Activated CD4-positive, alpha-beta T cell treated with anti-CD3 and anti-CD28 coated beads for 36 hours (primary cell): ENCODE measurements around the gene SRGN. TPM values are rescaled to one million over a fixed set of nuclear protein-coding genes. Genes with fewer than 3 reads are reported as not detected.

Experiments
- ATAC-seq: fragments of 200-7000 bp; cut with Tn5 transposase; one replicate; pipeline ENCODE4 v1.10.0; 2021; ENCODE audit warnings: mild to moderate bottlenecking, moderate library complexity
- CTCF ChIA-PET: fragments of 350-600 bp; sonication (Branson Sonifier 250); formaldehyde crosslinking; loops from one replicate; lab custom pipeline; 2021; ENCODE audit warnings: antibody characterized with exemption; lab: Charles Lee
- POLR2A ChIA-PET: fragments of 350-600 bp; sonication (Branson Sonifier 250); formaldehyde crosslinking; loops from one replicate; lab custom pipeline; 2021; ENCODE audit warnings: antibody characterized with exemption, inconsistent platforms; lab: Charles Lee
- DNase-seq: peaks from one replicate; pipeline ENCODE4 v3.0.0-alpha.2; 2020
- H3K27ac Mint-ChIP-seq: one replicate; pipeline ENCODE4 v1.8.0; 2021; ENCODE audit warnings: mixed read lengths
- H3K27me3 Mint-ChIP-seq: one replicate; pipeline ENCODE4 v1.8.0; 2021; ENCODE audit warnings: mixed read lengths
- H3K36me3 Mint-ChIP-seq: one replicate; pipeline ENCODE4 v1.8.0; 2021; ENCODE audit warnings: low read depth, mixed read lengths
- H3K4me1 Mint-ChIP-seq: one replicate; pipeline ENCODE4 v1.8.0; 2021; ENCODE audit warnings: mixed read lengths
- H3K4me3 Mint-ChIP-seq: one replicate; pipeline ENCODE4 v1.8.0; 2021; ENCODE audit warnings: mild to moderate bottlenecking, moderate library complexity, mixed read lengths
- H3K9me3 Mint-ChIP-seq: one replicate; pipeline ENCODE4 v1.8.0; 2021; ENCODE audit warnings: low read depth, mixed read lengths
- intact Hi-C, 2 experiments: fragments of 100-400 bp; cut with DNase I in 1 of 2; cut with micrococcal nuclease in 1 of 2; formaldehyde crosslinking; loops; one replicate each; pipeline versions ENCODE4 v1.14.2 to v1.15.1; 2022 to 2024; cut with DNase I, micrococcal nuclease
- total RNA-seq, 2 experiments: library from RNA; stranded (reverse); gene quantifications; one replicate each; pipeline ENCODE4 v1.2.3, GENCODE V29; 2021

Gene SRGN
- total RNA-seq, 2 experiments from 2014 or later, result 375 to 400 TPM

DNA sequence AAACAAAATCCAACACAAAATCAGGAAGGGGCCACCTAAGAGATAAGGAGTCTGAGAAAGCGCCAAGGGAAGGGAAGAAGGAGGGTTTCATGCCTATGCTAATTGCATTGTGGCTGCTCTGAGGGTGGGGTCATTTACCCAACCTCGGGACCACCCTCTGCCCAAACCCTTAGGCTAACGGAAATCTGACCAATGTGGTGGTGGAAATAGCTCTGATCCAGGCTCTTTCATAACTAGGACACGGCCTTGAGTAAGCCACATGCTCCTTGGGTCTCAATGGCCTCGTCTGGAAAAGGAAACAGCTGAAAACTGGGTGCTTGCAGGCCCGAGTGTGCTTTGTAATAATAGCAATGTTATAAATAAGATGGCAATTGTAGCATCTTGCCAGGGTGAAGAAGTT, 14.9 kb upstream of the SRGN start:
- CTCF ChIA-PET, result interaction anchor here (0.5 to 1.4 kb wide), 3 partner anchors 15 to 67 kb away, joined by 3 to 4 read pairs (median 3); partner anchors contain the start of gene SRGN

DNA sequence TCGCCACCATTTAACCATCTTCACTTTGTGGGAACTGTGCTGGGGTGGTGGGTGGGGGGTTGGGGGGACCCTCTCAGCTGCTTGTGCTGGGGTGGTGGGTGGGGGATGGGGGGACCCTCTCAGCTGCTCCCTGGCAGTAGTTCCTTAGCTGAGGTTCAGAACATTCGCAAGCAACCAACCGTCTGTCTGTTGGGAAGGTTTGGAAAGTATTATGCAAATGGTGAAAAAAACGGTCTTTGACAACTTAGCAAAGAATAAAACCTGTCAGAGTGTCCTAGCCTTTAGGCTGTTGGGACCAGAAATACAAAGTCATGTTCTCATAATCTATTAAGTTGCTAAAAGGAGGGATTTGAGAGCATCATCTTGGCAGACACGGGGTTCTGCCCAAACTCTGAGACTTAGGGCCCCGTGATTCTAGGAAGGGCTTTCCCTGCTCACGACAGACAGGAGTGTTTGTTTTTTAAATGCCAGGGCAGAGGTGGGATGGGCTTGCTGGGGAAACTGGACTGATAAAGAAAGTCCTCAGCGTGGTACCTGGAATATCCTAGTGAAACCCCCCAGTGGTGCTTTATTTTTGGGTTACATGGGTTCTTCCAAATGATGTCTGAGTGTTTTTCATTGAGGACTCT, 14.1 kb upstream of the SRGN start:
- no peaks in the 10 kb centered on the region for H3K9me3 Mint-ChIP-seq
- ATAC-seq (no peak), DNase-seq (no peak)
- ChIA-PET CTCF (interaction anchor here (0.5 kb wide), 1 partner anchor 14 kb away, joined by 3 read pairs; the partner anchor contains the start of gene SRGN), POLR2A (no interaction called here)
- H3K27ac Mint-ChIP-seq, result no peak overlapping the region
- peaks cover 7% of the 10 kb centered on the region for H3K4me1 Mint-ChIP-seq
- intact Hi-C loops, result no loop called here
- H3K27me3 Mint-ChIP-seq, result no peaks in the 10 kb centered on the region
- no peaks in the 10 kb centered on the region for H3K36me3 Mint-ChIP-seq
- no peak overlapping the region for H3K4me3 Mint-ChIP-seq

More for the DNA sequence above, 14.9 kb upstream of the SRGN start:
- no peak overlapping the region for H3K27ac Mint-ChIP-seq
- no peak for ATAC-seq
- no peak for DNase-seq
- H3K27me3 Mint-ChIP-seq, result no peaks in the 10 kb centered on the region
- no peak overlapping the region for H3K4me3 Mint-ChIP-seq
- no peaks in the 10 kb centered on the region for H3K36me3 Mint-ChIP-seq
- intact Hi-C loops, result no loop called here
- no peaks in the 10 kb centered on the region for H3K9me3 Mint-ChIP-seq
- POLR2A ChIA-PET, result no interaction called here
- peaks cover 7% of the 10 kb centered on the region for H3K4me1 Mint-ChIP-seq

DNA sequence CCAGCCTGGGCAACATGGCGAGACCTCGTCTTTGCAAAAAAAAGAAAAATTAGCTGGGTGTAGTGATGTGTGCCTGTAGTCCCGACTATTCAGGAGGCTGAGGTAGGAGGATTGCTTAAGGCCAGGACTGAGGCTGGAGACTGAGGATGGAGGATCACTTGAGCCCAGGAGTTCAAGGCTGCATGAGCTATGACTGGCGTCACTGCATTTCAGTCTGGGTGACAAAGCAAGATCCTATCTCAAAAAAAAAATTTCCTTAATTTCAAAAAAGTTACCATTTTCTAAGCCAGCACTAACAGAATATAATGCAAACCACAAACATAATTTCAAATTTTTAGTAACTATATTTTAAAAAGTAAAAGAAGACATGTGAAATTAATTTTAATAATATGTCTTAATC, 13.4 kb upstream of the SRGN start:
- intact Hi-C loops, result no loop called here
- Mint-ChIP-seq H3K27me3 (no peaks in the 10 kb centered on the region), H3K9me3 (no peaks in the 10 kb centered on the region), H3K4me1 (peaks cover 7% of the 10 kb centered on the region), H3K4me3 (no peak overlapping the region), H3K36me3 (no peaks in the 10 kb centered on the region), H3K27ac (no peak overlapping the region)
- DNase-seq (no peak), ATAC-seq (no peak)
- ChIA-PET CTCF (no interaction called here), POLR2A (no interaction called here)

DNA sequence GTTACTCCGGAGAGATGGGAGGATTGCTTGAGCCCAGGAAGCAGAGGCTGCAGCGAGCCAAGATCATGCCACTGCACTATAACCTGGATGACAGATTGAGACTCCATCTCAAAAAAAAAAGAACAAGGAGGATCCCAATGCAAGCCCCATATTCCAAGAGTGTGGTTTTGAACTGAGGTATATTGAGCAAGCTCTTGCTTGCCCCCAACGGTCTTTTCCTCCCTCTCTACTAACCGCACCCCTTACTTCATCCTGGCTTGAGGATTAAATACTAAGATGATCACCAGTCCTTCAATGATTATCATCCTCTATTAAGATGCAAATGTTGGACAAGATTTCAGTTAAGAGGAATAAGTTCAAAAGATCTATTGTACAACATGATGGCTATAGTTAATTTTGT, 12.5 kb upstream of the SRGN start:
- no peaks in the 10 kb centered on the region for H3K27me3 Mint-ChIP-seq
- H3K36me3 Mint-ChIP-seq, result no peaks in the 10 kb centered on the region
- POLR2A ChIA-PET, result no interaction called here
- H3K9me3 Mint-ChIP-seq, result no peaks in the 10 kb centered on the region
- no peak for DNase-seq
- H3K27ac Mint-ChIP-seq, result no peak overlapping the region
- CTCF ChIA-PET, result interaction anchor here (1.4 kb wide), 1 partner anchor 10 kb away, joined by 5 read pairs; no protein-coding TSS in a partner anchor
- H3K4me3 Mint-ChIP-seq, result no peak overlapping the region
- no peak for ATAC-seq
- H3K4me1 Mint-ChIP-seq, result peaks cover 7% of the 10 kb centered on the region
- intact Hi-C loops, result no loop called here

DNA sequence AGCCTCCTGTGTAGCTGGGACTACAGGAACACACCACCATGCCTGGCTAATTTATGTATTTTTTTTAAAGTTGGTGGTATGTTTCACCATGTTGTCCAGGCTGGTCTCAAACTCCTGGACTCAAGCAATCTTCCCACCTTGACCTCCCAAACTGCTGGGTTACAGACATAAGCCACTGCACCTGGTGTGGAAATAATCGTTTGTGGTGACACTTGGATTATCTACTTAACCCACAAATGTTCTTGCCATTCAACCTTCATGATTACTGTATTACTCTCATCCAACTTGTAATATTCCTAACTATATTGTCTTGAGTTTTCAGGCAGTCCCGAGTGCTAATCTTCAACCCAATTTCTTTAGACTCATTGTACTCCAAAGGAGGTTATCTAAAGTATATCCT, 9.6 kb upstream of the SRGN start:
- H3K27ac Mint-ChIP-seq, result no peak overlapping the region
- intact Hi-C loops, result no loop called here
- no peaks in the 10 kb centered on the region for H3K36me3 Mint-ChIP-seq
- no peak overlapping the region for H3K4me3 Mint-ChIP-seq
- ATAC-seq, result no peak
- H3K4me1 Mint-ChIP-seq, result peaks cover 4% of the 10 kb centered on the region
- CTCF ChIA-PET, result no interaction called here
- no peaks in the 10 kb centered on the region for H3K9me3 Mint-ChIP-seq
- DNase-seq, result no peak
- POLR2A ChIA-PET, result interaction anchor here (0.7 kb wide), 1 partner anchor 8 kb away, joined by 3 read pairs; no protein-coding TSS in a partner anchor
- no peaks in the 10 kb centered on the region for H3K27me3 Mint-ChIP-seq

DNA sequence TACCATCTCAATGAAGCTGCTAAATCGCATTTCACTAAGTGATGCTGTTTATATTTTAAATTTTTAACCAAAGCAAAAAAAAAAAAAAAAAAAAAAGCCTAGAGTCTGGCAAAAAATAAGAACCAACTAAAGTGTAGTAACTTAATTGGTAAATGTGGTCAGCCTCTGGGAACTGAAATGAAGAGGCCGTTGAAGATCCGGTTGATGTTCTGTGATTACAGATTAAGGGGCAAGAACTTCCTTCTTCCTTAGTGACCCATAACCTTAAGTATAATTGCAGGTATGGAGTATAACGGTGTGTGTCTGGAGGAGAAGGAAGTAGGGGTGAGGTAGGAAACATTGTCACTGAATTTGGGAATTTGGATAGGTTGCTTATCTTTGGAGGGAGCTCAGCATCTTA, 7.7 kb upstream of the SRGN start:
- DNase-seq (no peak), ATAC-seq (no peak)
- intact Hi-C loops, result no loop called here
- Mint-ChIP-seq H3K36me3 (no peaks in the 10 kb centered on the region), H3K9me3 (no peaks in the 10 kb centered on the region), H3K27me3 (no peaks in the 10 kb centered on the region), H3K4me3 (no peak overlapping the region), H3K27ac (no peak overlapping the region), H3K4me1 (peaks cover 6% of the 10 kb centered on the region)
- POLR2A ChIA-PET, result no interaction called here
- CTCF ChIA-PET, result interaction anchor here (0.6 to 1.2 kb wide), 4 partner anchors 21 to 92 kb away, joined by 3 to 4 read pairs (median 3); no protein-coding TSS in a partner anchor

DNA sequence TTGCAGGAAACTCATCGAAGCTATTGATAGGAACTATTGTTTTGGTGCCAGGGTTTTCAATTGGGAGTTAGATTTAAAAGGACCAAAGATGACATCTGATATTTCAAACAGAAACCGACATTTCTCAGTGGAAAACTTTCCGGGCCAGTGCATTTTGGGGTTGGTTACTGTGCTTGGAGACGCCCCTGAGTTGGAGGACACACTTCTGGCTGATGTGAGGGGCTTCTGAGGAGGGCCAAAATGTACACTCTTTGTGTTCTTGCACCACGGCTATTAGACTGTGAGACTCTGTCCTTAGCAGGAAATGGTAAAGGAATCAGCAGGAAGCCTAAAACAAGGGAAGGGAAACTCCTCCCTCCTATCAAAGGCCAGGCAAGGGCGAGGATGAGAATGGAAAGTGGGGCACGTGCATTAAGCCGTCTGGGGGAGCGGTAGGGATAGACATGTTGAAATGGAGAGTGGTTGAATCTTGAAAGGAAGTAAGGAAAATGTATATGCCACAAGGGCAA, 1.8 kb upstream of the SRGN start:
- Mint-ChIP-seq H3K27me3 (no peaks in the 10 kb centered on the region), H3K27ac (peak overlapping the region; percentile 97), H3K9me3 (no peaks in the 10 kb centered on the region), H3K4me1 (peaks cover 40% of the 10 kb centered on the region), H3K4me3 (peak overlapping the region; percentile 68), H3K36me3 (peaks cover 28% of the 10 kb centered on the region)
- ChIA-PET POLR2A (interaction anchor here (0.7 to 2.5 kb wide), 2 partner anchors 21 to 23 kb away, joined by 3 to 54 read pairs; no protein-coding TSS in a partner anchor), CTCF (interaction anchor here (1.4 to 3.2 kb wide), 3 partner anchors 20 to 80 kb away, joined by 3 to 25 read pairs (median 22); no protein-coding TSS in a partner anchor)
- no peak for ATAC-seq
- intact Hi-C loops, result no loop called here
- DNase-seq, result peak; percentile 19

DNA sequence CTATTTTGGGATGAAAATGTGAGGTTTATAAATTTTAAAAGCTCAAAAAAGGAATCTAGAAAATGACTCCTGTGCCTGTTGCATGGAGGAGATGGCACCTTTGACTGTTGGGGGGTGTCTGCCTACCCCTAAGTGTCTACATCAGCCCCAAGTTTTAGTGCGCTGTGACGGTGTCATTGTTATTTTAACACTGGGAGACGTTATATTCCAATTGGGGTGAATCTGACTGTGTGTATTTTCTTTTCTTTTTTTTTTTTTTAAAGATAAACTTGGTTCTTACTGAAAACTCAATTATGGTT, 517 bp downstream of the SRGN start:
- peaks cover 41% of the 10 kb centered on the region for H3K36me3 Mint-ChIP-seq
- peak overlapping the region; percentile 99 for H3K27ac Mint-ChIP-seq
- H3K4me1 Mint-ChIP-seq, result peaks cover 61% of the 10 kb centered on the region
- peak; percentile 46 for DNase-seq
- ChIA-PET POLR2A (interaction anchor here (0.8 to 2.5 kb wide), 6 partner anchors 23 to 44 kb away, joined by 3 to 54 read pairs (median 5); no protein-coding TSS in a partner anchor), CTCF (interaction anchor here (0.8 to 2.2 kb wide), 5 partner anchors 15 to 95 kb away, joined by 3 to 22 read pairs (median 4); no protein-coding TSS in a partner anchor)
- no peak for ATAC-seq
- no peaks in the 10 kb centered on the region for H3K27me3 Mint-ChIP-seq
- H3K4me3 Mint-ChIP-seq, result peak overlapping the region; percentile 86
- intact Hi-C loops, result loop anchor here in 1 of 2 experiments (2.0 kb wide), 1 partner anchor 230 kb away; no protein-coding TSS in a partner anchor
- H3K9me3 Mint-ChIP-seq, result no peaks in the 10 kb centered on the region

DNA sequence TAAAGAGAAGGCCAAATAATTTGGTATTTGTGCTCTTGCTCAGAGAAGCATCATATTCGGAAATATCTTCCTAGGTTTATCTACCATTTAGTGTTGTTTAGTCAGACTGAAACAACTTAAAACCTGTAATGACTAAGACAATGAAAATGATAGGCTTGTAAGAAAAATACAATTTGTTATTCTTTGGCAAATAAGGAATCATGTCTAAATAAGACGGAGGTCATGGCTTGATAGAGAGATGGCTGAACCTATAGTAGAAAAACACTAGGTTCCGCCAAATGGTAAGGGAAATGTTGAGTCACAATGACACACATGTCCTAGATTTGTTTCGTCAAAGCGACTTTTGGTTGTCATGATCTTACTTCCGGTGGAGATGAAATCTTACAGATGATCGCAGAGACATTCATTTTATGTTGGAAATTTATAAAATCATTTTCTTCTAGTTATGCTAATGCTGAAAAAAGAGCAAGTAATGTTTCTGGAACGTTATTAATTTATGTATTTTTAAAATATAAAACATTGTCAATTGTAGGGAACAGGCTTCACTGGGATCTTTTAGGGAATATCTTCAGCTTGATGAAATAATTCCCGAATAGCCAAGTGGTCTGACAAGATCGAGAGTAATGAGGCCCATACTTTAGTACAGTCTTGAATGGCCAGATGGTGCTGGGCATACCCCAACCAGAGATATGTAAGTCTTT, 1.0 kb downstream of the SRGN start:
- Mint-ChIP-seq H3K4me1 (peaks cover 66% of the 10 kb centered on the region), H3K4me3 (peak overlapping the region; percentile 86), H3K36me3 (peaks cover 46% of the 10 kb centered on the region), H3K9me3 (no peaks in the 10 kb centered on the region), H3K27ac (peak overlapping the region; percentile 99), H3K27me3 (no peaks in the 10 kb centered on the region)
- peak; percentile 9 for ATAC-seq
- ChIA-PET POLR2A (interaction anchor here (0.8 to 1.9 kb wide), 6 partner anchors 23 to 132 kb away, joined by 3 to 28 read pairs (median 8); no protein-coding TSS in a partner anchor), CTCF (interaction anchor here (0.8 to 8.1 kb wide), 4 partner anchors 15 to 95 kb away, joined by 3 to 179 read pairs (median 4); no protein-coding TSS in a partner anchor)
- intact Hi-C loops, result loop anchor here in 1 of 2 experiments (1.0 to 2.0 kb wide), 2 partner anchors 188 to 230 kb away; partner anchors contain the start of gene DDX50
- DNase-seq, result peak; percentile 37

DNA sequence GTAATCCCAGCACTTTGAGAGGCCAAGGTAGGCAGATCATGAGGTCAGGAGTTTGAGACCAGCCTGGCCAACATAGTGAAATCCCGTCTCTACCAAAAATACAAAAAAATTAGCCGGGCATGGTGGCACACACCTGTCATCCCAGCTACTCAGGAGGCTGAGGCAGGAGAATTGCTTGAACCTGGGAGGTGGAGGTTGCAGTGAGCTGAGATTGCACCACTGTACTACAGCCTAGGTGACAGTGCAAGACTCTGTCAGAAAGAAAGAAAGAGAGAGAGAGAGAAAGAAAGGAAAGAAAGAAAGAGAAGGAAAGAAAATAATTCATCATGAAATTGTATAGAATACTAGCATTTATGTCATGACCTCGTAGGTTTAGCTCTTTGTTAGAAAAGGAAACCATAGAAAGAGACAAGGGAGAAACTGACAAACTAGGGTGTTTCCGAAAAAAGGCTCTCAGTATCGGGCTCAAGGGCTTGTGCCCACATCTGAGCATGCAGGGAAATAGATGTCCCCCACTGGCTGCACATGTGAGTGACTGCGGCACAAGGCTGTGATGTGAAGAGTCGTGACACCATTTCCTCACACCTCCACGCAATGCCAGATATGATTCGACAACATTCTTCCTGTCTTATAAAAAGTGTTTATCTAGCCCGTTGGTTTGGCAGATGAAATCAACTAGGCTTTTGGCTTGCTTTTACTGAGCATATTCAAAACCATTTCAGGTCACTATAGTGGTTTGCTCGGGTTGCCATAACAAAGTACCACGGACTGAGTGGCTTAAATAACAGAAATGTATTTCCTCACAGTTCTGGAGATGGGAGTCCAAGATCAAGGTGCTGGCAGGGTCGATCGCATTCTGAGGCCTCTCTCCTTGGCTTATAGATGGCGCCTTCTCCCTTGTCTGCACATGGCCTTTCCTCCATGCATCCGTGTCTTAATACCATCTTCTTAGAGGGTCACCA, 2.0 kb downstream of the SRGN start:
- Mint-ChIP-seq H3K36me3 (peaks cover 48% of the 10 kb centered on the region), H3K27me3 (no peaks in the 10 kb centered on the region), H3K4me1 (peaks cover 64% of the 10 kb centered on the region), H3K4me3 (peak overlapping the region; percentile 86), H3K9me3 (no peaks in the 10 kb centered on the region), H3K27ac (peak overlapping the region; percentile 99)
- intact Hi-C loops, result loop anchor here (1.0 to 10.0 kb wide), 9 partner anchors 34 to 1072 kb away; partner anchors contain the start of genes DDX21 (in 2 of the 2), DDX50 (in 1 of the 2), HNRNPH3 (in 1 of the 2) and PBLD (in 1 of the 2)
- DNase-seq, result peak; percentile 90
- ChIA-PET CTCF (interaction anchor here (0.6 to 8.1 kb wide), 8 partner anchors 16 to 81 kb away, joined by 3 to 179 read pairs (median 3); no protein-coding TSS in a partner anchor), POLR2A (interaction anchor here (0.6 to 2.0 kb wide), 12 partner anchors 24 to 190 kb away, joined by 3 to 28 read pairs (median 6); no protein-coding TSS in a partner anchor)
- ATAC-seq, result peak; percentile 75
